Measurements from ENCODE around the gene DPM3.

Gene DPM3

DNA sequence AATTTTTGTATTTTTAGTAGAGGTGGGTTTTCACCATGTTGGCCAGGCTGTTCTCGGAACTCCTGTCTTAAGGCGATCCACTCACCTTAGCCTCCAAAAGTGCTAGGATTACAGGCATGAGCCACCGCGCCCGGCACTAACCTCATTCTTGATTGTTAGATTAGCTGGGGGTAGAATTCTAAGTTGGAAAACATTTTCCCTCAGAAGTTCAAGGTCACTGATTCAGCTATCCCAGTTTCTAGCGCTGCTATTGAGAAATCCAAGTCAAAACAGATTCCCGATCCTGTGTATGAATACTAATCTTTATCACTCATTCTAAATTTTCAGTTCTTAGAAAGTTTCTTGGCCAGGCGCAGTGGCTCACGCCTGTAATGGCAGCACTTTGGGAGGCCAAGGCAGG lies 37.0 kb downstream of the DPM3 start:
- no peak for DNase-seq (ENCODE audit: low read depth in 2 of 3, low spot score in 2 of 3)

DNA sequence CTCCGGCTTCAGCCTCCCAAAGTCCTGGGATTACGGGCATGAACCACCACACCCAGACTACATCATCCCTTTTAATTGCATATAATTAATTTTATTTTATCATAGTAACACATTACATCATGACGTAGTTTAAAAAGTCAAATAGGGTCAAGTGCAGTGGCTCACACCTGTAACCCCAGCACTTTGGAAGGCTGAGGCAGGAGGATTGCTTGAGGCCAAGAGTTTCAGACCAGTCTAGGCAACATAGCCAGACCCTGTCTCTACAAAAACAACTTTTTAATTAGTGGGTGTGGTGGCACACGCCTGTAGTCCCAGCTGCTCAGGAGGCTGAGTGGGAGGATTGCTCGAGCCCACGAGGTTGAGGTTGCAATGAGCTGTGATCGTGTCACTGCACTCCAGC lies 41.0 kb downstream of the DPM3 start:
- DNase-seq (ENCODE audit: low read depth in 2 of 3, low spot score in 2 of 3) = no peak

DNA sequence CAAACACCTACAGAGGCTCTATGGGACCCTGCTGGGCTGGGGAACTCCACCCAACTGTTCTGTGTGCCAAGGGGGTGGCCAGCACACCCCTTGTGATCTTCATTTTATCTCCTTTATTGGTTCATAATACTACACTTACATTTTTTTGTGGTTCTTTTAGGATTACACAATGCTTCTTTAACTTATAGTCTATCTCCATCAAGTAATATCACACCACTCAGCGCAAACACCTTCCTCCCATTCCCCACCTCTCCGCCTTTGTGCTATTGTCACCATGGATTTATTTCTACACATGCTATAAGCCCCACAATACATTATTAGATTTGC lies 45.7 kb downstream of the DPM3 start:
- no peak for DNase-seq (ENCODE audit: low read depth in 2 of 3, low spot score in 2 of 3)

DNA sequence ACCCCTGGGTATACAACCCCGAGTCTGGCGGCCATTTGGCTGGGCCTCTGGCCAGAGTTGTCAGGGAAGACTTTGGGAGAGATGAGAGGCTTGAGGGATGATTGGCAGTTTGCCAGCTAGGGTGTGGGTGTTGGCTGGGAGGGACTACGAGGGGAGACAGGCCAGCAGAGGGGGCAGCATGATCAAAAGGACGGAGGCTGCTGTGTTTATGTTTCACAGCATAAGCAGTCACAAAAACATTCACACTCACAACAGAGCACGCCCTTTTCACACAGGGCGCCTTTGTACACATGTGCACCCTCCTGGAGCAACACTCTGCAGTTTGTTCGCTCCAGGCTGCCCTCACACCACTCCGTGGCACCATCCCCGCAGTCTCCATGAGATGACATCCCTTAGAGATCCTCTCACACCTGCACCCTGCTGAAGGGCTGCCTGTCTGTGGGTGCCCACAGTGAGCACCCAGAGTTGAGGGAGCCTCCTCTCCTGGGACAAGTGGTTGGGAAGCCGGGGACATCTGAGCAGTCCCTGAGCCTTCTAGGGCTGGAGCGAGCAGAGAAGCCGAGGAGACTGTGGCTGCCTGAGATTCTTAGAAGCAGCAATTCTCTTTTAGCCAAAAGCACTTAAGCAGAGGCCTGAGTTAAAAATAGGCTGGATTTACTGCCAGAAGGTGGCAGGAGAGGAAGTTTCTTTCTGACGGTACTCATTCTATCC lies 46.3 kb downstream of the DPM3 start:
- DNase-seq (ENCODE audit: low read depth in 2 of 3, low spot score in 2 of 3) = no peak

DNA sequence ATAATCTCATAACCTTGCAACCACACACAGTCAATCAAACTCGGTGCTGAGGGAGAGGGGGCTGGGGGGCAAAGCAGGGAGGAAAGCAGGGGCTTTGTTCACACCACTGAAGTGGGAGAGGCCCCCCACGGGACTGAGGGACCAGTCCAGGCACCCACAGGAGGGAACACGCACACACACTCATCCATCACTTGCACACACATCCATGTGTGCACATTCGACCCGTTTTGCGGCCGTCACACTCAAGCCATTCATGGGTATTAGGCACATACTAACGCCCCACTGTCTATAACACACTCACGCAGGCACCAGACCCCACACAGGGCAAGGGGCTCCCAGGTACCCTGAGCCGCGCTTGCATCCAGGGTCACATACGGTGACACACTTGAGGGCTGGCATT lies 47.7 kb downstream of the DPM3 start:
- no peak for DNase-seq (ENCODE audit: low read depth in 2 of 3, low spot score in 2 of 3)

DNA sequence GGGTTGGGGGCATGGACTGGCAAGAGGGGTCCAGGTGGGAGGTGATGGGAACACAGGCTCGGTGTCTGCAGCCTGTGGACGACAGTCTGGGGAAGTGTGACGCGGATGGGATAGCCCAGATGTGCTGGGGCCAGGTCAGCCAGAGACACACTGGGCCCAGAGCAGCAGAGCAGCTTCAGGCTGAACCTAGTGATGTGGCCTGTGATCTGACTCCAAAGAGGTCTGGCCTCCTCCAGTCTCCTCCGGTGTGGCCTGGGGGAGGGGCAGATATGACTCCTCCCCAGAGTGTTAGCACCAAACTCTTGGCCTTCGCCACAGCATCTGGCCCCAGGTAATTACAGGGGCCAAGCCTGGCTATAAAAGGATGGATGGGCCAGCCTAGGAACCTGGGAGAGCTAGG lies 48.2 kb downstream of the DPM3 start:
- DNase-seq (ENCODE audit: low read depth in 2 of 3, low spot score in 2 of 3) = no peak

- DNase-seq (ENCODE audit: low read depth in 2 of 3, low spot score in 2 of 3) = peak; percentile 61 to 92 (median 86)
Measured at GRCh38 chr1:155091071-155092051, 49.0 kb downstream of the DPM3 start.

Data from activated CD8-positive, alpha-beta memory T cell treated with anti-CD3 and anti-CD28 coated beads for 48 hours (primary cell).